Measurements from ENCODE around the gene TERT.
"Not testable (repeated sequence)": the region's sequence is repeated elsewhere in the genome, so short reads cannot be mapped to it uniquely, and the experiment has no call there.

Gene TERT

GRCh38 chr5:1272201-1272600 lies 22.7 kb downstream of the TERT start:
- TF ChIP-seq, protein P1, sequence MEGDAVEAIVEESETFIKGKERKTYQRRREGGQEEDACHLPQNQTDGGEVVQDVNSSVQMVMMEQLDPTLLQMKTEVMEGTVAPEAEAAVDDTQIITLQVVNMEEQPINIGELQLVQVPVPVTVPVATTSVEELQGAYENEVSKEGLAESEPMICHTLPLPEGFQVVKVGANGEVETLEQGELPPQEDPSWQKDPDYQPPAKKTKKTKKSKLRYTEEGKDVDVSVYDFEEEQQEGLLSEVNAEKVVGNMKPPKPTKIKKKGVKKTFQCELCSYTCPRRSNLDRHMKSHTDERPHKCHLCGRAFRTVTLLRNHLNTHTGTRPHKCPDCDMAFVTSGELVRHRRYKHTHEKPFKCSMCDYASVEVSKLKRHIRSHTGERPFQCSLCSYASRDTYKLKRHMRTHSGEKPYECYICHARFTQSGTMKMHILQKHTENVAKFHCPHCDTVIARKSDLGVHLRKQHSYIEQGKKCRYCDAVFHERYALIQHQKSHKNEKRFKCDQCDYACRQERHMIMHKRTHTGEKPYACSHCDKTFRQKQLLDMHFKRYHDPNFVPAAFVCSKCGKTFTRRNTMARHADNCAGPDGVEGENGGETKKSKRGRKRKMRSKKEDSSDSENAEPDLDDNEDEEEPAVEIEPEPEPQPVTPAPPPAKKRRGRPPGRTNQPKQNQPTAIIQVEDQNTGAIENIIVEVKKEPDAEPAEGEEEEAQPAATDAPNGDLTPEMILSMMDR (conservative IDR thresholded peaks at IDR 0.05) = no peak
- no peak for TF ChIP-seq ZFX (IDR thresholded peaks at IDR 0.05)
- no peak overlapping the region for H3K27ac ChIP-seq

DNA sequence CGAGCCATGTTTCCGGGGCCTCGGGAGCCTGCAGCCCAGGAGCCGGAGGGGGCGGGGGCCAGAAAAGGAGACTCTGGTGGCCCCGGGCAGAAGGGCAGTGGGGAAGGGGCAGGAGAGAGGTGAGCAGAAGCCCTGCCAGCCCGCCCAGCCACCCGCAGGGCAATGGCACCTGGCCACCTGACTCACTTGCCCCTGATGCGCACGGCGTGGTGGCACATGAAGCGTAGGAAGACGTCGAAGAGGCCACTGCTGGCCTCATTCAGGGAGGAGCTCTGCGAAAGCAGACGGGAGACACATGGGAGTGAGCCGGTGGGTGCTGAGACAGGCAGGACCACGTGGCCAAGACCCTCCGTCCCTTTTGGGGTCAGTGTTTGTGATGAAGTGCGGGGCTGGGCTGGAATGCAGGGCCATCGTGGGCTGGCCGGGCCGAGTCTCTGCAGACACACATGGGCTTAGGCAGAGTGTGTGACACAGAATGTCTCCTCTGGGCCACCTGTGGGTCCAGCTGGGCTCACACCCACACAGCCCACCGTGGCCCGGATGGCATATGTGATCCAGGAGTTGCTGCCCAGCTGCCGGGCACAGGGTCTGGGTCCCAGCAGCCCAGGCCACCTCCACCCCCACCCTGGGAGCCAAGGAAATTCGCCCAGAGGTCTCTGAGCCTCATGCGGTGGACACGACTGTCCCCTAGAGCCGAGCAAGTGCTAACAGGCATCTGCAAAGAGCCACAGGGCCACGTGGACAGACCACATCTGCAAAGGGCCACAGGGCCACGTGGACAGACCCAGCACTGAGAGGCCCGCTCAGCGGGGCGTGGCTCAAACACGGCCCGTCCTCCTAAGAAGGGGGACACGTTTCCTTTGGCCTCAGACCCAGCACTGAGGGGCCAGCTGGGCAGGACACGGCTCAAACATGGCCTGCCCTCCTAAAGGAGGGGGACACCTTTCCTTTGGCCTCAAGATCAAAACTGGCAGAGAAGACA lies 23.6 kb downstream of the TERT start:
- TF ChIP-seq, protein P1 (conservative IDR thresholded peaks at IDR 0.05) = no peak
- TF ChIP-seq ZFX (IDR thresholded peaks at IDR 0.05) = no peak
- H3K27ac ChIP-seq = no peak overlapping the region

- TF ChIP-seq, protein P1 (conservative IDR thresholded peaks at IDR 0.05) = no peak
- no peak for TF ChIP-seq ZFX (IDR thresholded peaks at IDR 0.05)
- H3K27ac ChIP-seq = no peak overlapping the region
Measured at GRCh38 chr5:1270426-1270825, 24.4 kb downstream of the TERT start.

- H3K27ac ChIP-seq = no peak overlapping the region
- TF ChIP-seq ZFX (IDR thresholded peaks at IDR 0.05) = no peak
- TF ChIP-seq, protein P1 (conservative IDR thresholded peaks at IDR 0.05) = no peak
Measured at GRCh38 chr5:1268666-1269065, 26.2 kb downstream of the TERT start.

DNA sequence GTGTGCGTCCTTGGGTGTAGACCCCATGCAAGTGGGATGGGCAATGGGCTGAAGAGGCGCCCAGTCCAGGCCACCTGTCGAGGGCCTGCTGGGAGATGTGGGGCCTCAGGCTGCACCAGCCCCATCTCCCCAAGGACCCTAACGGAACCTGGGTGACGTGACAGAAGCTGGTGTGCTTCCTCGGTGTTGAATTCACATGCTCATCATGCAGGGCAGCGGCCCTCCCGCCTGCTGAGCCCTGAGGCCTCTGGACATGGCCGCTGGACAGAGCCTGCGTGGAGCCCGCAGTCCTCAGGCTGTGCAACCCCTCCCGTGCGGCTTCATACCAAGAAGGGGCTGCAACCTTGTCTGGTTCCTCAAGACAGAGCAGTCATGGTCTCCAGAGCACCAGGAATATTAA lies 26.8 kb downstream of the TERT start:
- no peak for TF ChIP-seq ZFX (IDR thresholded peaks at IDR 0.05)
- TF ChIP-seq, protein P1 (conservative IDR thresholded peaks at IDR 0.05) = no peak
- H3K27ac ChIP-seq = no peak overlapping the region

- not testable (repeated sequence) for H3K27ac ChIP-seq
Measured at GRCh38 chr5:1267464-1267863, 27.4 kb downstream of the TERT start.

- TF ChIP-seq, protein P1 (conservative IDR thresholded peaks at IDR 0.05) = no peak
Measured at GRCh38 chr5:1266791-1267190, 28.1 kb downstream of the TERT start.

More at GRCh38 chr5:1266791-1267190, 28.1 kb downstream of the TERT start:
- no peak overlapping the region for H3K27ac ChIP-seq

All from C4-2B (cell line).